ENCODE data around the gene UTY.

DNA sequence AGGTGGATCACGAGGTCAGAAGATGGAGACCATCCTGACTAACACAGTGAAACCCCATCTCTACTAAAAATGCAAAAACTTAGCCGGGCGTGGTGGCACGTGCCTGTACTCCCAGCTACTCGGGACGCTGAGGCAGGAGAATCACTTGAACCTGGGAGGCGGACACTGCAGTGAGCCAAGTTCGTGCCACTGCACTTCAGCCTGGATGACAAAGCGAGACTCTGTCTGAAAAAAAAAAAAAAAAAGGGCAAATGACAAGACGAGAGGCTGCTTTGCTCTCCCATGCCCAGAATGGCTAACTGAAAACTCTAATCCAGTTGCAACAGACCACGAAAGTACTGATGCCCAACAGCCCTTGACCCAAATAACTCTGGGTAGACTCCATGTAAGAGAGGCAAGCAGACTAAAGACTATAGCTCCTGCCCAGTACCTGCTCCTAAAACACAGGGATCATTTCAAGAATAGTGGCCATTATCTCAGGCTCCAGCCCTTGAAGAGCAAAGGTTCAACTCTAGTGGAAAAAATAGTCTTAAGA lies 29.2 kb downstream of the UTY start:
- TF ChIP-seq, protein P1, sequence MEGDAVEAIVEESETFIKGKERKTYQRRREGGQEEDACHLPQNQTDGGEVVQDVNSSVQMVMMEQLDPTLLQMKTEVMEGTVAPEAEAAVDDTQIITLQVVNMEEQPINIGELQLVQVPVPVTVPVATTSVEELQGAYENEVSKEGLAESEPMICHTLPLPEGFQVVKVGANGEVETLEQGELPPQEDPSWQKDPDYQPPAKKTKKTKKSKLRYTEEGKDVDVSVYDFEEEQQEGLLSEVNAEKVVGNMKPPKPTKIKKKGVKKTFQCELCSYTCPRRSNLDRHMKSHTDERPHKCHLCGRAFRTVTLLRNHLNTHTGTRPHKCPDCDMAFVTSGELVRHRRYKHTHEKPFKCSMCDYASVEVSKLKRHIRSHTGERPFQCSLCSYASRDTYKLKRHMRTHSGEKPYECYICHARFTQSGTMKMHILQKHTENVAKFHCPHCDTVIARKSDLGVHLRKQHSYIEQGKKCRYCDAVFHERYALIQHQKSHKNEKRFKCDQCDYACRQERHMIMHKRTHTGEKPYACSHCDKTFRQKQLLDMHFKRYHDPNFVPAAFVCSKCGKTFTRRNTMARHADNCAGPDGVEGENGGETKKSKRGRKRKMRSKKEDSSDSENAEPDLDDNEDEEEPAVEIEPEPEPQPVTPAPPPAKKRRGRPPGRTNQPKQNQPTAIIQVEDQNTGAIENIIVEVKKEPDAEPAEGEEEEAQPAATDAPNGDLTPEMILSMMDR (IDR thresholded peaks at IDR 0.05; ENCODE audit: extremely low read depth in 1 of 2, insufficient read depth in 1 of 2, low read depth in 1 of 2, low read length in 2 of 2), result no peak
- no peak for TF ChIP-seq POLR2A (IDR thresholded peaks at IDR 0.05; ENCODE audit: low read depth, low read length)
